ENCODE measurements around the gene MARK3.

The MARK3 gene

DNA sequence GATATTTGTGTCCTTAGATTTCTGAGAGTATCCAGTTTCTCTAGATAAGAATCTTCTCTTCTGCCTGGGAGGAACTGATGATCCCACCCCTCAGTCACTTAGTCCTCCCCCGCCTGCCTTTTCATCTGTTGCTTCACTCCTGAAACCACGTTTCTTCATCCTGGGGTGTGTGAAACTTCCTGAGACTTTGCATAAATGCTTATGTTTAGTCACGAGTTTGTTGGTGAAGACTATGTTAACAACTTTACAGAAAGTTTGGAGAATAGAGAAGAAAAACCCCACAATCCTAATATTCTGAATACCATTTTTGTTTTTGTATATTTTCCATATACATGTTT is 33.2 kb downstream of the MARK3 start:
- TF ChIP-seq, protein P1, sequence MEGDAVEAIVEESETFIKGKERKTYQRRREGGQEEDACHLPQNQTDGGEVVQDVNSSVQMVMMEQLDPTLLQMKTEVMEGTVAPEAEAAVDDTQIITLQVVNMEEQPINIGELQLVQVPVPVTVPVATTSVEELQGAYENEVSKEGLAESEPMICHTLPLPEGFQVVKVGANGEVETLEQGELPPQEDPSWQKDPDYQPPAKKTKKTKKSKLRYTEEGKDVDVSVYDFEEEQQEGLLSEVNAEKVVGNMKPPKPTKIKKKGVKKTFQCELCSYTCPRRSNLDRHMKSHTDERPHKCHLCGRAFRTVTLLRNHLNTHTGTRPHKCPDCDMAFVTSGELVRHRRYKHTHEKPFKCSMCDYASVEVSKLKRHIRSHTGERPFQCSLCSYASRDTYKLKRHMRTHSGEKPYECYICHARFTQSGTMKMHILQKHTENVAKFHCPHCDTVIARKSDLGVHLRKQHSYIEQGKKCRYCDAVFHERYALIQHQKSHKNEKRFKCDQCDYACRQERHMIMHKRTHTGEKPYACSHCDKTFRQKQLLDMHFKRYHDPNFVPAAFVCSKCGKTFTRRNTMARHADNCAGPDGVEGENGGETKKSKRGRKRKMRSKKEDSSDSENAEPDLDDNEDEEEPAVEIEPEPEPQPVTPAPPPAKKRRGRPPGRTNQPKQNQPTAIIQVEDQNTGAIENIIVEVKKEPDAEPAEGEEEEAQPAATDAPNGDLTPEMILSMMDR (IDR thresholded peaks at IDR 0.05; ENCODE audit: low read depth, low read length), result no peak
- in situ Hi-C loops (cut with HindIII; ENCODE audit: low sequenced_read_pairs), result no loop called here
- peak; percentile 37 for DNase-seq (ENCODE audit: low read depth, low spot score)
- no peak overlapping the region for H3K4me3 ChIP-seq (ENCODE audit: low read depth, low read length)

DNA sequence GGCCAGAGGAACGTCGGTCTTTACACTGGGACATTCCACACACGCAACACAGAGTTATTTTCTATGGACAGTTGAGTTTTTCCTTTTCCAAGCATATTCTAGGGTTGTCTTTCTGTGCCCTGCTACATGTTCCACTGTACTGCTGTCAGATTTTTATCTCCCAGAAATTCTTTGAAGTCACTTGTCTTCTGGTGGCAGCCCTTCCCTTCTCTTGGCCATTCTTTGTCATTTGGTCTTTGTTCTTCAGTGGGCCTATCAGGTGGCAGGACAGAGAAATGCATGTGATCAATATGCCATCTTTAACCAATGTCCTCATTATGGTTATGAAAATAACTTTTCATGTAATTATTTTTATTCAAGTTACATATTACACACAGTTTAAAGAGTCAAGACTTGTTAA is 36.3 kb downstream of the MARK3 start:
- in situ Hi-C loops (cut with HindIII; ENCODE audit: low sequenced_read_pairs), result no loop called here
- H3K4me3 ChIP-seq (ENCODE audit: low read depth, low read length), result no peak overlapping the region
- DNase-seq (ENCODE audit: low read depth, low spot score), result no peak
- TF ChIP-seq, protein P1 (IDR thresholded peaks at IDR 0.05; ENCODE audit: low read depth, low read length), result no peak

DNA sequence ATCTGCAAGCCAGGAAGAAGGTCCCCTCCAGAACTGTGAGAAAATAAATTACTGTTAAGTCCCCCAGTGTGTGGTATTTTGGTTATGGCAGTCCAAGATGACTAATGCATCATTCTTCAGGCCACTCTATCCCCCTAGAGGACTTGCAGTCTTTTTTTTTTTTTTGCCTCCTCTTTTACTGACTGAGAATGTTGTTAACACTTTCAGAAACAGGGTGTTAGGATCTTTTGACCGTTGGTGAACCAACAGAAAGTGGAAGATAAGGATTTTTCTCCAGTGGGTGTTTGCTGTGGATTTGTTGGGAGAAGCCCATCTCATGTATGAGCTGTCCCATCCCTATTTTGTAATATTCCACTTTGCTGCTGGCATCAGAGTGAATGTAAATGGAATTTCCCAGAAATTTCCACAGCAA is 37.8 kb downstream of the MARK3 start:
- TF ChIP-seq, protein P1 (IDR thresholded peaks at IDR 0.05; ENCODE audit: low read depth, low read length), result no peak
- DNase-seq (ENCODE audit: low read depth, low spot score), result peak; percentile 84
- in situ Hi-C loops (cut with HindIII; ENCODE audit: low sequenced_read_pairs), result no loop called here
- no peak overlapping the region for H3K4me3 ChIP-seq (ENCODE audit: low read depth, low read length)

DNA sequence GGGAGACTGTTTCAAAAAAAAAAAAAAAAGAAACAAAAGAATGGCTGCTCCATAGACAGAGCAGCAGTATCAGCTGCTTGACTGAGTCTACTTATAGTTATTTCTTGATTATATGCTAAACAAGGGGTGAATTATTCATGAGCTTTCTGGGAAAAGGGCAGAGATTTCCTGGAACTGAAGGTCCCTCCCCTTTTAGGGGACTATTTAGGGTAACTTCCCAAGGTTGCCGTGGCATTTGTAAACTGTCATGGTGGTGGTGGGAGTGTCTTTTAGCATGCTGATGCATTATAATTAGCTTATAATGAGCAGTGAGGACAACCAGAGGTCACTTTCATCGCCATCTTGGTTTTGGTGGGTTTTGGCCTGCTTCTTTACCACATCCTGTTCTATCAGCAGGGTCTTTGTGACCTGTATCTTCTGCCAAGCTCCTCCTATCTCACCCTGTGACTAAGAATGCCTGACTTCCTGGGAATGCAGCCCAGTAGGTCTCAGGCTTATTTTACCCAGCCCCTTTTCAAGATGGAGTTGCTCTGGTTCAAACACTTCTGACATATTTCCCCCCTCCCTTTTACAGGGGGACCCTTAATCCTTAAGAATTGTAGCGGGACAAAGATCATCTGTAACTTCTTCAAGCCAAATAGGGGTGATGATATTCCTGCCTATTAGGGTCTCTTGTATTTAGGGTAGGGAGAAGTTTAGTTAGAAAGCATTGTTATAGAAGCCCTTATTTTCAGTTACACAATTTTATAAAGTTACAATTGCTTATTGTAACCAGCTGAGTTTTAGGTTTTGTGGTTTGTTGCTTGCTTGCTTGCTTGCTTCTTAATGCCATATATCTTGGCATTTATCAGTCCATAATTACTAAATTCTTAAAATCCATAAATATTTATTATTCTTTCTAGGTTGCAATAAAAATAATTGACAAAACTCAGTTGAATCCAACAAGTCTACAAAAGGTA is 42.5 kb downstream of the MARK3 start:
- peak; percentile 86 for DNase-seq (ENCODE audit: low read depth, low spot score)
- H3K4me3 ChIP-seq (ENCODE audit: low read depth, low read length), result no peak overlapping the region
- in situ Hi-C loops (cut with HindIII; ENCODE audit: low sequenced_read_pairs), result no loop called here
- TF ChIP-seq, protein P1 (IDR thresholded peaks at IDR 0.05; ENCODE audit: low read depth, low read length), result no peak

DNA sequence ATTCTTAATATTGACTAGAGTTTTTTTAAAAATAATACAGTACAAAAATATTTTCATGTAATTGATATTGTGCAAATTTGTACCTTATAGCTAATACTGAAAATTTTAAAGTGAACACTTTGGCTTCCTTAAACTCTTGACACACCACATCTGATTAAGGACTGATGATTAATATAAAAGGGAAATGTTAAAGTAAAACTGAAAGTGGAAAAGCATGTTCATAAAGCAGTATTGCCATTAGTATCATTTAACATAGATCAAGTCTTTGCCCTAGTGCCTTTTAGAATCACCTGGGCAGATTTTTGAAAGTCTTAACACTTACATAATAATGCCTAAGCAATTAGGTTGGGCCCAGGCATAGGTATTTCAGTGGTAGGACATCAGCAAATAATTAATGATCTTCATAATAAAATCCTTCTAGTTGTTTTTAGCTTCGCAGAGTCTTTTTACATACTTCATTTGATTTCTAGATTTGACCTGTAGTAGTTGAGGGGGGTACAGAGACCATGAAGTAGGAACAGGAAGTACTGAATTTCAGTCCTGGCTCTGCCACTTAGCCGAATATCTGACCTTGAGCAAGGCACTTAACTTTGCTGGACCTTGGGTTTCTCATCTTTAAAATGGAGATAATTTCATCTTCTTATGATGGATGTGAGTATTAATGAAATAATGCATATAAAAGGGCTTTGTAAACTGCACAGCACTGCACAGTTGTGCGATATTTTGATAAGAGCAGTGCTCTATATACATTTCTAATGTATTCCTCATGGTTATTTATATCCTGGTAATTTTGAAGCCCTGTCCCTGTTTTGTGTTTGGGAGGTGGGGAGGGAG is 43.7 kb downstream of the MARK3 start:
- in situ Hi-C loops (cut with HindIII; ENCODE audit: low sequenced_read_pairs), result no loop called here
- no peak for DNase-seq (ENCODE audit: low read depth, low spot score)
- H3K4me3 ChIP-seq (ENCODE audit: low read depth, low read length), result no peak overlapping the region
- TF ChIP-seq, protein P1 (IDR thresholded peaks at IDR 0.05; ENCODE audit: low read depth, low read length), result no peak

DNA sequence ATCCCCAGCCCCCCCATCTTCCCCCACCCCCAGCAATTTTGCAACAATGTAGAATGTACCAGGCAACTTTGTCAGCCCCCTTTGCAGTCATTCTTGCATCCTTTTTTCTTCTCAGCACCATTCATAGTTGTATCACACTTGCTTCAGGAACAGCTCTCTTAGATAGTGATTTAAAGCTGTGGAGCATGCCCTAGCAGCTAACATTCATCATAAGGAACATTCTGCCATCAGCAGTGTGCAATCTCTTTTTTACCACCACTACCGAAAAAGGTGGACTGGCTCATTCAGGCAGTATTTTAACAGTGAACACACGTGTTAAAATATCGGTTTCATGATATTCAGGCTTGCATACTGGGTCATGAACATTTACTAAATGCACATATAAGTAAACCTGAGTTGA is 45.1 kb downstream of the MARK3 start:
- in situ Hi-C loops (cut with HindIII; ENCODE audit: low sequenced_read_pairs), result no loop called here
- TF ChIP-seq, protein P1 (IDR thresholded peaks at IDR 0.05; ENCODE audit: low read depth, low read length), result no peak
- no peak for DNase-seq (ENCODE audit: low read depth, low spot score)
- H3K4me3 ChIP-seq (ENCODE audit: low read depth, low read length), result no peak overlapping the region
